Osteocyte (in vitro differentiated cells): Measurements from ENCODE around the gene PIAS2. TPM values are rescaled to one million over a fixed set of nuclear protein-coding genes. Genes with fewer than 3 reads are reported as not detected.

Source experiments
- DNase-seq: peaks from one replicate; pipeline ENCODE4 v3.0.0; 2021; ENCODE audit warnings: mixed read lengths; ENCODE audit not compliant: unreplicated experiment; ENCODE audit errors: extremely low spot score
- H3K27ac Mint-ChIP-seq: one replicate; pipeline ENCODE4 v1.8.0; 2021; ENCODE audit warnings: mild to moderate bottlenecking, mixed read lengths; ENCODE audit not compliant: unreplicated experiment
- H3K27me3 Mint-ChIP-seq: one replicate; pipeline ENCODE4 v1.8.0; 2021; ENCODE audit warnings: mixed read lengths; ENCODE audit not compliant: unreplicated experiment
- H3K36me3 Mint-ChIP-seq: one replicate; pipeline ENCODE4 v1.8.0; 2021; ENCODE audit warnings: mixed read lengths; ENCODE audit not compliant: unreplicated experiment
- H3K4me1 Mint-ChIP-seq: one replicate; pipeline ENCODE4 v1.8.0; 2021; ENCODE audit warnings: mixed read lengths; ENCODE audit not compliant: unreplicated experiment
- H3K4me3 Mint-ChIP-seq: one replicate; pipeline ENCODE4 v1.8.0; 2021; ENCODE audit warnings: mild to moderate bottlenecking, moderate library complexity, mixed read lengths; ENCODE audit not compliant: unreplicated experiment
- H3K9me3 Mint-ChIP-seq: one replicate; pipeline ENCODE4 v1.8.0; 2021; ENCODE audit warnings: mixed read lengths; ENCODE audit not compliant: unreplicated experiment
- CTCF ChIP-seq: fragments of 200-600 bp; sonication (generic); IDR thresholded peaks from 2 replicates; pipeline ENCODE4 v1.5.0; 2021; ENCODE audit warnings: antibody characterized with exemption, mild to moderate bottlenecking, moderate library complexity
- total RNA-seq: library from RNA; stranded (reverse); gene quantifications from 2 replicates; pipeline ENCODE4 v1.2.1, GENCODE V29; 2021

Gene PIAS2
- total RNA-seq, 1 donor from 2014 or later: 50.6 TPM

GRCh38 chr18:46754188-46754587, 163.1 kb downstream of the PIAS2 start:
- Mint-ChIP-seq H3K4me3 (no peak overlapping the region), H3K9me3 (no peaks in the 10 kb centered on the region), H3K27ac (no peak overlapping the region), H3K36me3 (no peaks in the 10 kb centered on the region), H3K27me3 (peaks cover 63% of the 10 kb centered on the region), H3K4me1 (peaks cover 11% of the 10 kb centered on the region)
- peak; percentile 8 for DNase-seq
- no peak for TF ChIP-seq CTCF

Other genes with a start within 250 kb of the PIAS2 start
- 0.30 and 0.76 TPM in 2 replicates for gene ST8SIA5, start 160.5 kb downstream of the PIAS2 start, total RNA-seq
- gene KATNAL2, start 95 bp upstream of the PIAS2 start, total RNA-seq: 7.1 and 7.9 TPM in 2 replicates
- gene ELOA2, start 118.1 kb upstream of the PIAS2 start, total RNA-seq: not detected in 2 replicates
- 21.3 and 32.2 TPM in 2 replicates for gene HDHD2, start 233.0 kb upstream of the PIAS2 start, total RNA-seq